ENCODE data around the gene INPP5E.

Gene INPP5E

GRCh38 chr9:136482046-136482792 is 42.6 kb upstream of the INPP5E start:
- Mint-ChIP-seq H3K27ac (peak overlapping the region; percentile 99), H3K4me1 (ENCODE audit: low read depth) (peaks cover 30% of the 10 kb centered on the region), H3K36me3 (ENCODE audit: low read depth) (peaks cover 42% of the 10 kb centered on the region), H3K27me3 (peaks cover 13% of the 10 kb centered on the region), H3K4me3 (peak overlapping the region; percentile 98), H3K9me3 (no peaks in the 10 kb centered on the region)
- intact Hi-C loops (cut with micrococcal nuclease) = loop anchor here (10.0 kb wide), 1 partner anchor 77 kb away; the partner anchor contains the start of gene SNAPC4

- Mint-ChIP-seq H3K9me3 (no peaks in the 10 kb centered on the region), H3K36me3 (ENCODE audit: low read depth) (peaks cover 49% of the 10 kb centered on the region), H3K27me3 (peaks cover 8% of the 10 kb centered on the region), H3K27ac (peak overlapping the region; percentile 99), H3K4me1 (ENCODE audit: low read depth) (peaks cover 30% of the 10 kb centered on the region), H3K4me3 (peak overlapping the region; percentile 98)
- intact Hi-C loops (cut with micrococcal nuclease) = loop anchor here (10.0 kb wide), 1 partner anchor 77 kb away; the partner anchor contains the start of gene SNAPC4
These were observed 41.9 kb upstream of the INPP5E start for GRCh38 chr9:136481558-136481957.

GRCh38 chr9:136476369-136477150 is 36.9 kb upstream of the INPP5E start:
- Mint-ChIP-seq H3K4me3 (no peak overlapping the region), H3K9me3 (no peaks in the 10 kb centered on the region), H3K27me3 (no peaks in the 10 kb centered on the region), H3K36me3 (ENCODE audit: low read depth) (peaks cover 88% of the 10 kb centered on the region), H3K4me1 (ENCODE audit: low read depth) (peaks cover 16% of the 10 kb centered on the region), H3K27ac (no peak overlapping the region)
- intact Hi-C loops (cut with micrococcal nuclease) = no loop called here

GRCh38 chr9:136474974-136475865 is 35.6 kb upstream of the INPP5E start:
- no peak overlapping the region for H3K4me3 Mint-ChIP-seq
- H3K9me3 Mint-ChIP-seq = no peaks in the 10 kb centered on the region
- intact Hi-C loops (cut with micrococcal nuclease) = no loop called here
- no peak overlapping the region for H3K27ac Mint-ChIP-seq
- peaks cover 11% of the 10 kb centered on the region for H3K4me1 Mint-ChIP-seq (ENCODE audit: low read depth)
- no peaks in the 10 kb centered on the region for H3K27me3 Mint-ChIP-seq
- peaks cover 99% of the 10 kb centered on the region for H3K36me3 Mint-ChIP-seq (ENCODE audit: low read depth)

- H3K4me3 Mint-ChIP-seq = no peak overlapping the region
- H3K27ac Mint-ChIP-seq = no peak overlapping the region
- H3K9me3 Mint-ChIP-seq = no peaks in the 10 kb centered on the region
- H3K27me3 Mint-ChIP-seq = no peaks in the 10 kb centered on the region
- H3K36me3 Mint-ChIP-seq (ENCODE audit: low read depth) = peaks cover 99% of the 10 kb centered on the region
- intact Hi-C loops (cut with micrococcal nuclease) = no loop called here
- no peaks in the 10 kb centered on the region for H3K4me1 Mint-ChIP-seq (ENCODE audit: low read depth)
These were observed 34.5 kb upstream of the INPP5E start for GRCh38 chr9:136474021-136474640.

GRCh38 chr9:136473354-136473721 is 33.7 kb upstream of the INPP5E start:
- no peaks in the 10 kb centered on the region for H3K4me1 Mint-ChIP-seq (ENCODE audit: low read depth)
- H3K27ac Mint-ChIP-seq = no peak overlapping the region
- H3K27me3 Mint-ChIP-seq = no peaks in the 10 kb centered on the region
- H3K4me3 Mint-ChIP-seq = no peak overlapping the region
- H3K9me3 Mint-ChIP-seq = no peaks in the 10 kb centered on the region
- intact Hi-C loops (cut with micrococcal nuclease) = no loop called here
- peaks cover 99% of the 10 kb centered on the region for H3K36me3 Mint-ChIP-seq (ENCODE audit: low read depth)

GRCh38 chr9:136472640-136473353 is 33.2 kb upstream of the INPP5E start:
- H3K9me3 Mint-ChIP-seq = no peaks in the 10 kb centered on the region
- intact Hi-C loops (cut with micrococcal nuclease) = no loop called here
- H3K27ac Mint-ChIP-seq = no peak overlapping the region
- no peaks in the 10 kb centered on the region for H3K4me1 Mint-ChIP-seq (ENCODE audit: low read depth)
- no peak overlapping the region for H3K4me3 Mint-ChIP-seq
- peaks cover 99% of the 10 kb centered on the region for H3K36me3 Mint-ChIP-seq (ENCODE audit: low read depth)
- no peaks in the 10 kb centered on the region for H3K27me3 Mint-ChIP-seq

GRCh38 chr9:136471802-136472487 is 32.3 kb upstream of the INPP5E start:
- peaks cover 99% of the 10 kb centered on the region for H3K36me3 Mint-ChIP-seq (ENCODE audit: low read depth)
- H3K4me1 Mint-ChIP-seq (ENCODE audit: low read depth) = no peaks in the 10 kb centered on the region
- intact Hi-C loops (cut with micrococcal nuclease) = no loop called here
- H3K9me3 Mint-ChIP-seq = no peaks in the 10 kb centered on the region
- H3K27ac Mint-ChIP-seq = no peak overlapping the region
- no peaks in the 10 kb centered on the region for H3K27me3 Mint-ChIP-seq
- H3K4me3 Mint-ChIP-seq = no peak overlapping the region

GRCh38 chr9:136470792-136471469 is 31.3 kb upstream of the INPP5E start:
- H3K4me3 Mint-ChIP-seq = no peak overlapping the region
- H3K4me1 Mint-ChIP-seq (ENCODE audit: low read depth) = no peaks in the 10 kb centered on the region
- intact Hi-C loops (cut with micrococcal nuclease) = no loop called here
- H3K9me3 Mint-ChIP-seq = no peaks in the 10 kb centered on the region
- no peak overlapping the region for H3K27ac Mint-ChIP-seq
- peaks cover 99% of the 10 kb centered on the region for H3K36me3 Mint-ChIP-seq (ENCODE audit: low read depth)
- H3K27me3 Mint-ChIP-seq = no peaks in the 10 kb centered on the region

- no peaks in the 10 kb centered on the region for H3K9me3 Mint-ChIP-seq
- peaks cover 99% of the 10 kb centered on the region for H3K36me3 Mint-ChIP-seq (ENCODE audit: low read depth)
- intact Hi-C loops (cut with micrococcal nuclease) = no loop called here
- no peak overlapping the region for H3K4me3 Mint-ChIP-seq
- H3K27me3 Mint-ChIP-seq = no peaks in the 10 kb centered on the region
- no peak overlapping the region for H3K27ac Mint-ChIP-seq
- H3K4me1 Mint-ChIP-seq (ENCODE audit: low read depth) = no peaks in the 10 kb centered on the region
These were observed 30.7 kb upstream of the INPP5E start for GRCh38 chr9:136470356-136470755.

- H3K27me3 Mint-ChIP-seq = no peaks in the 10 kb centered on the region
- H3K36me3 Mint-ChIP-seq (ENCODE audit: low read depth) = peaks cover 99% of the 10 kb centered on the region
- intact Hi-C loops (cut with micrococcal nuclease) = no loop called here
- H3K4me1 Mint-ChIP-seq (ENCODE audit: low read depth) = no peaks in the 10 kb centered on the region
- no peaks in the 10 kb centered on the region for H3K9me3 Mint-ChIP-seq
- no peak overlapping the region for H3K27ac Mint-ChIP-seq
- no peak overlapping the region for H3K4me3 Mint-ChIP-seq
These were observed 28.1 kb upstream of the INPP5E start for GRCh38 chr9:136467766-136468165.

GRCh38 chr9:136466155-136466541 is 26.5 kb upstream of the INPP5E start:
- H3K27ac Mint-ChIP-seq = no peak overlapping the region

More at GRCh38 chr9:136466155-136466541, 26.5 kb upstream of the INPP5E start:
- no peaks in the 10 kb centered on the region for H3K9me3 Mint-ChIP-seq
- no peaks in the 10 kb centered on the region for H3K27me3 Mint-ChIP-seq
- H3K4me3 Mint-ChIP-seq = no peak overlapping the region
- intact Hi-C loops (cut with micrococcal nuclease) = no loop called here
- H3K4me1 Mint-ChIP-seq (ENCODE audit: low read depth) = no peaks in the 10 kb centered on the region
- peaks cover 99% of the 10 kb centered on the region for H3K36me3 Mint-ChIP-seq (ENCODE audit: low read depth)
